Astrocyte (in vitro differentiated cells and primary cell): ENCODE data around the gene PPCS. TPM values are rescaled to one million over a fixed set of nuclear protein-coding genes. Genes with fewer than 3 reads are reported as not detected.

Source experiments
- DNase-seq: peaks from one replicate; pipeline ENCODE4 v3.0.0-alpha.2; 2010; ENCODE audit warnings: low read depth
- FAIRE-seq: peaks from 2 replicates; lab custom pipeline; 2011; peaks lifted over from hg19 to GRCh38; lab: Jason Lieb, UNC
- H2AFZ ChIP-seq: 2 replicates; pipeline ENCODE4 v1.6.0; 2012; ENCODE audit warnings: low read depth, low read length, inconsistent platforms
- H3K27ac ChIP-seq: 2 replicates; pipeline ENCODE4 v1.5.1; 2011; ENCODE audit warnings: low read depth, low read length, inconsistent platforms
- H3K27me3 ChIP-seq: 2 replicates; pipeline ENCODE4 v1.6.0; 2011; ENCODE audit warnings: low read length, inconsistent platforms; ENCODE audit not compliant: insufficient read depth
- H3K36me3 ChIP-seq: 2 replicates; pipeline ENCODE4 v1.5.1; 2011; ENCODE audit warnings: low read length, inconsistent platforms; ENCODE audit not compliant: insufficient read depth
- H3K4me1 ChIP-seq: 2 replicates; pipeline ENCODE4 v1.5.1; 2011; ENCODE audit warnings: low read length, inconsistent platforms; ENCODE audit not compliant: insufficient read depth
- H3K4me2 ChIP-seq: 2 replicates; pipeline ENCODE4 v1.6.0; 2012; ENCODE audit warnings: low read length, inconsistent platforms
- H3K4me3 ChIP-seq: 2 replicates; pipeline ENCODE4 v1.5.1; 2011; ENCODE audit warnings: low read depth, mild to moderate bottlenecking, low read length, inconsistent platforms; ENCODE audit not compliant: insufficient read depth
- H3K79me2 ChIP-seq: 2 replicates; pipeline ENCODE4 v1.6.0; 2012; ENCODE audit warnings: mild to moderate bottlenecking, low read length, inconsistent platforms; ENCODE audit not compliant: insufficient read depth
- H3K9ac ChIP-seq: 2 replicates; pipeline ENCODE4 v1.6.0; 2012; ENCODE audit warnings: mild to moderate bottlenecking, low read length, inconsistent platforms
- H3K9me3 ChIP-seq: 2 replicates; pipeline ENCODE4 v1.5.1; 2012; ENCODE audit warnings: low read depth, mild to moderate bottlenecking, low read length, inconsistent platforms; ENCODE audit not compliant: insufficient read depth
- H4K20me1 ChIP-seq: 2 replicates; pipeline ENCODE4 v1.6.0; 2012; ENCODE audit warnings: low read length, inconsistent platforms; ENCODE audit not compliant: insufficient read depth
- H3K27ac Mint-ChIP-seq: one replicate; pipeline ENCODE4 v1.8.0; 2021; ENCODE audit warnings: mild to moderate bottlenecking, mixed read lengths; ENCODE audit not compliant: unreplicated experiment
- H3K27me3 Mint-ChIP-seq: one replicate; pipeline ENCODE4 v1.8.0; 2021; ENCODE audit warnings: low read depth, mixed read lengths; ENCODE audit not compliant: unreplicated experiment
- H3K36me3 Mint-ChIP-seq: one replicate; pipeline ENCODE4 v1.8.0; 2021; ENCODE audit warnings: low read depth, mixed read lengths; ENCODE audit not compliant: unreplicated experiment
- H3K4me1 Mint-ChIP-seq: one replicate; pipeline ENCODE4 v1.8.0; 2021; ENCODE audit warnings: low read depth, mixed read lengths; ENCODE audit not compliant: unreplicated experiment
- H3K4me3 Mint-ChIP-seq: one replicate; pipeline ENCODE4 v1.8.0; 2021; ENCODE audit warnings: mild to moderate bottlenecking, moderate library complexity, mixed read lengths; ENCODE audit not compliant: unreplicated experiment
- H3K9me3 Mint-ChIP-seq: one replicate; pipeline ENCODE4 v1.8.0; 2021; ENCODE audit warnings: mild to moderate bottlenecking, mixed read lengths; ENCODE audit not compliant: unreplicated experiment
- CTCF ChIP-seq: IDR thresholded peaks from 2 replicates; pipeline ENCODE4 v1.5.1; 2011; ENCODE audit warnings: low read depth, mild to moderate bottlenecking, inconsistent platforms, low read length, moderate library complexity; ENCODE audit not compliant: insufficient read depth
- EZH2 ChIP-seq: IDR thresholded peaks from 2 replicates; pipeline ENCODE4 v1.6.1; 2012; ENCODE audit warnings: mild to moderate bottlenecking, low read length, inconsistent platforms; ENCODE audit not compliant: insufficient read depth
- total RNA-seq: library from RNA; stranded (reverse); gene quantifications from 2 replicates; pipeline ENCODE4 v1.2.1, GENCODE V29; 2021

Gene PPCS
- total RNA-seq, 1 donor from 2014 or later: 23.4 TPM

- Histone ChIP-seq H3K27me3 (no peaks in the 10 kb centered on the region), H2AFZ (no peak overlapping the region), H3K4me3 (no peak overlapping the region), H3K9me3 (no peaks in the 10 kb centered on the region), H3K4me1 (no peaks in the 10 kb centered on the region), H3K4me2 (no peak overlapping the region), H3K36me3 (no peaks in the 10 kb centered on the region), H4K20me1 (no peaks in the 10 kb centered on the region), H3K27ac (no peak overlapping the region), H3K79me2 (no peaks in the 10 kb centered on the region), H3K9ac (no peak overlapping the region)
- Mint-ChIP-seq H3K27me3 (peaks cover 5% of the 10 kb centered on the region), H3K27ac (no peak overlapping the region), H3K9me3 (no peaks in the 10 kb centered on the region), H3K4me1 (peaks cover 11% of the 10 kb centered on the region), H3K36me3 (no peaks in the 10 kb centered on the region), H3K4me3 (no peak overlapping the region)
- FAIRE-seq (no peak), DNase-seq (no peak)
- TF ChIP-seq EZH2: no peak
- TF ChIP-seq CTCF: no peak
Measured at GRCh38 chr1:42432714-42433113, 23.6 kb upstream of the PPCS start.

GRCh38 chr1:42433369-42433768 is 23.0 kb upstream of the PPCS start:
- H3K36me3 Mint-ChIP-seq: no peaks in the 10 kb centered on the region
- no peak overlapping the region for H2AFZ ChIP-seq
- no peak for DNase-seq

More at GRCh38 chr1:42433369-42433768, 23.0 kb upstream of the PPCS start:
- Mint-ChIP-seq H3K9me3 (no peaks in the 10 kb centered on the region), H3K4me1 (peaks cover 11% of the 10 kb centered on the region), H3K27ac (no peak overlapping the region), H3K27me3 (peaks cover 5% of the 10 kb centered on the region), H3K4me3 (no peak overlapping the region)
- Histone ChIP-seq H3K9me3 (no peaks in the 10 kb centered on the region), H3K27me3 (no peaks in the 10 kb centered on the region), H3K4me3 (no peak overlapping the region), H3K9ac (no peak overlapping the region), H3K4me1 (no peaks in the 10 kb centered on the region), H3K27ac (no peak overlapping the region), H3K79me2 (no peaks in the 10 kb centered on the region), H3K4me2 (no peak overlapping the region), H4K20me1 (no peaks in the 10 kb centered on the region), H3K36me3 (no peaks in the 10 kb centered on the region)
- FAIRE-seq: no peak
- TF ChIP-seq EZH2 (no peak), CTCF (no peak)
